GM18511 (cell line): ENCODE measurements around the gene HOXA6.

Source experiments
- ATAC-seq: cut with Tn5 transposase; IDR thresholded peaks from one replicate; pipeline ENCODE4 v1.9.1; 2021; ENCODE audit warnings: mild to moderate bottlenecking, moderate library complexity; ENCODE audit not compliant: unreplicated experiment

Gene HOXA6

GRCh38 chr7:27163288-27164044 is 15.9 kb upstream of the HOXA6 start:
- no peak for ATAC-seq

GRCh38 chr7:27162561-27163287 is 15.2 kb upstream of the HOXA6 start:
- no peak for ATAC-seq

GRCh38 chr7:27161721-27162560 is 14.4 kb upstream of the HOXA6 start:
- ATAC-seq, result no peak

GRCh38 chr7:27161214-27161720 is 13.7 kb upstream of the HOXA6 start:
- ATAC-seq, result no peak

- ATAC-seq, result peak; percentile 73
Observed at GRCh38 chr7:27160546-27161213, 13.1 kb upstream of the HOXA6 start.

GRCh38 chr7:27160145-27160545 is 12.6 kb upstream of the HOXA6 start:
- ATAC-seq, result peak; percentile 22

- no peak for ATAC-seq
Observed at GRCh38 chr7:27159266-27160144, 11.9 kb upstream of the HOXA6 start.

GRCh38 chr7:27158436-27159265 is 11.1 kb upstream of the HOXA6 start:
- no peak for ATAC-seq

- ATAC-seq, result no peak
Observed at GRCh38 chr7:27157702-27158431, 10.3 kb upstream of the HOXA6 start.

- no peak for ATAC-seq
Observed at GRCh38 chr7:27156916-27157701, 9.5 kb upstream of the HOXA6 start.

- ATAC-seq, result no peak
Observed at GRCh38 chr7:27156508-27156898, 8.9 kb upstream of the HOXA6 start, which contains the start of gene HOXA7. Gene HOXA7, minus strand, starts transcription at chr7:27156675. Its CDS starts 130 bp downstream, at chr7:27156545.

GRCh38 chr7:27155816-27156507 is 8.4 kb upstream of the HOXA6 start:
- ATAC-seq, result no peak

GRCh38 chr7:27154901-27155815 is 7.6 kb upstream of the HOXA6 start:
- no peak for ATAC-seq

GRCh38 chr7:27154369-27154768 is 6.8 kb upstream of the HOXA6 start:
- ATAC-seq, result no peak

- no peak for ATAC-seq
Observed at GRCh38 chr7:27153526-27153925, 6.0 kb upstream of the HOXA6 start.
